HG03095 (cell line): ENCODE measurements around the gene CD81.
"Not testable (repeated sequence)": the region's sequence is repeated elsewhere in the genome, so short reads cannot be mapped to it uniquely, and the experiment has no call there.

Experiments
- ATAC-seq: cut with Tn5 transposase; IDR thresholded peaks from one replicate; pipeline ENCODE4 v1.9.1; 2021; ENCODE audit warnings: moderate library complexity; ENCODE audit not compliant: unreplicated experiment

The CD81 gene, protein sequence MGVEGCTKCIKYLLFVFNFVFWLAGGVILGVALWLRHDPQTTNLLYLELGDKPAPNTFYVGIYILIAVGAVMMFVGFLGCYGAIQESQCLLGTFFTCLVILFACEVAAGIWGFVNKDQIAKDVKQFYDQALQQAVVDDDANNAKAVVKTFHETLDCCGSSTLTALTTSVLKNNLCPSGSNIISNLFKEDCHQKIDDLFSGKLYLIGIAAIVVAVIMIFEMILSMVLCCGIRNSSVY

DNA sequence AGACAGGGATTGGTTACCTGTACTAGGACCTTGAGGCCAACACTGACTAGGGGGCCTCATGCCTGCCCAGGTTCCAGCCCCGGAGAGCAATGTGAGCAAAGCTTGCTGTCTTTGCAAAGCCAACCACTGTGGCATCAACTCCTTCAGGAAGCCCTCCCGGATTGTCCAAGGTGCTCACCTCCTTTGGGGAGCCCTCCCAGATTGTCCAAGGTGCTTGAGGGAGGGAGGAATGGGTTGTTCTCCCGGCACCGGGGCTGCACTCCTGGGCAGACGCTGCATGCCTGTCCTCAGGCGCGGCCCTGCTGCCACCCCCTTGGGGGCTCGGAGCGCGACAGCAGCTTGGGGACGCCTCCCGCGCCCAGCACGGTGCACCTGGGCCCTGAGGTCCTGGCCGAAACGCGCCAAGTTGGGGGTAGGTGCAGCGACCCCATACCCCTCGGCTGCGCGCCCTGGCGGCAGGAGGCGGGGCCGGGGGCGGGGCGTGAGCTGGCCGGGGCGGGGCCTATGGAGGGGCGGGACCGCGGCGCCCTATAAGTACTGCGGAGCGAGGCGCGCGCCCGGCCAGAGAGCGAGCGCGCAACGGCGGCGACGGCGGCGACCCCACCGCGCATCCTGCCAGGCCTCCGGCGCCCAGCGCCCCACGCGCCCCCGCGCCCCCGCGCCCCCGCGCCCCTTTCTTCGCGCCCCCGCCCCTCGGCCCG lies at the start of gene CD81:
CD81 (plus strand) TSS at position 560 of the 701 bp plus-strand sequence. CDS start 240 bp downstream, outside the sequence.
- no peak for ATAC-seq

DNA sequence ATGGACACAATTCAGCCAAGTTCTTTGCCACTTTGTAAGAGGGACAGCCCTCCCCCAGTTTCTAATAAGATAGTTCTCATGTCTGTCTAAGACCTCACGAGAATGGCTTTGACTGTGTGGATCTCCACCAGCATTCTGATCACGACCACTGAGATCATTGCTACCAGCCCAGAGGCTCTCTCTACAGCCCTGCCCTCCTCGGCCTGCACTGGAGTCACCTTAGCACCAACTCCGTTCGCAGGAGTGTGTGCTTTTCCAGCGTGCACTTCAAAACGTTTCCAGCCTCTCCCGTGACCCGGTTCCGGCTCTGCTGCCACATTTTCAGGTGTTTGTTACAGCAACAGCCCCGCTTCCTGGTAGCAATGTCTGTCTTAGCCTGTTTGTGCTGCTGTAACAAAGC lies 49.1 kb upstream of the CD81 start:
- ATAC-seq, result no peak

DNA sequence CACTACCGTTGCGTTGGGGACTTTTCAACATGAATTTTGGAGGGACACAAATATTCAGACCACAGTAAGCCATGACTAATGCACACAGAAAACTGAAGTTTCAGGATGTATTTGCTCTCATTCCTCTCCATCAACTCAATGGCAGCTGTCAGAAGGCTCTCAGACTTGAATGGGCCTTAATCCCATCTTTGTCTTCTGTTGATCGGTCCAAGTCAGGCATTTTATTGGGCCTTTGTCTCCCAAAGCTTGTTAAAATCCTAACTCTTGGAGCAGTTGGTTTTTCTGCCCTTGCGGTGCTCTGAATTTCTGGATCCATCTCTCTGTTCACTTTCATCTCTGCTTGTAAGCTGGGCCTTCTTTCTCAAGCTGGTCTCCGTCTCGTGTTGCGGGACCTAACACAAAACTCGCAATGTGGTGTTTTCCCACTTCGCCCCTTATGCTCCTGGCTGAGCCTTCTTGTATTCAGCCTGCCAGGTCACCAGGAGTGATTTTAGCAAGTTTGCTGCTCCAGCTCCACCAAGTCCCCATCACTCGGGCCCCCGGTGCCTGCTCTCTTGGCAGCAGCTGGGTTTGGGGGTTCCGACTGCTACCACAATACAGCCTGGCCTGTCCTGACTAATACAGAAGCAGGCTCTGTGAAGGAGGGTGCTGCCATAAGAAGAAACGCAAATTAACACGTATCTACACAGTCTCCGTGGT lies 48.3 kb upstream of the CD81 start:
- no peak for ATAC-seq

DNA sequence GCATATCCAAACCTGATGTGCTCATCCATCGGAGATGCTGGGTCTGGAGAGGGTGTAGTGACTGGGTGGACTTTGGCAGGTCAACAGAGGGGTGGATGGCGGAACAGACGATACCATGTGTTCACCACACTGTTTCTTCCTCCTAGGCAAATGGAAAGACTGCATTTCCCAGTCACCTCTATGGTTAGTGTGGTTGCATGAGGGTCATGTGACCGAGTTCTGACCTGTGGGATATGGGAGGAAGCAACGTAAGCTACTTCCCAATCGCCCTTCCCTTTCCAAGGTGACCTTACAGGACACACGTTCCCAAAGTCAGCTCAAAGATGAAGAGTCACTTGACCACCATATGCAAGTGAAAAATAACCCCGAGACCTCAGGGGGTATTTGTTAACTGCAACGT lies 47.6 kb upstream of the CD81 start:
- ATAC-seq, result no peak

DNA sequence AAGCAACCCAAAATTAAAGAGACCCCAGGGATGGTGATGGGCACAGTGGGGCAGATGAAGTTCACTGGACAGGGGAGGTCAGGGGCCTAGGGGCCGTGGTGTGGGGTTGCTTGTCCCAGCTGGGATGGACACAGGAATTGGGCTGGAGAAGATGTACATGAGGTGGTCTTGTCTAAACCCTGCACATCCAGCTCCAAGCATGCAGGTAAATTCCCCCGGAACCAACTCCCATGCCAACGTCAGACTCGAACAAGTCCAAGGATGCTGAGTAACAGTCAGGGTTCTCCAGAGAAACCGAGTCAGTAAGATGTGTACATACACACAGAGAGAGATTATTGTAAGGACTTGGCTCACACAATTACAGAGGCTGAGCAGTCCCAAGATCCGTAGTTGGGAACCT lies 46.4 kb upstream of the CD81 start:
- ATAC-seq, result no peak

DNA sequence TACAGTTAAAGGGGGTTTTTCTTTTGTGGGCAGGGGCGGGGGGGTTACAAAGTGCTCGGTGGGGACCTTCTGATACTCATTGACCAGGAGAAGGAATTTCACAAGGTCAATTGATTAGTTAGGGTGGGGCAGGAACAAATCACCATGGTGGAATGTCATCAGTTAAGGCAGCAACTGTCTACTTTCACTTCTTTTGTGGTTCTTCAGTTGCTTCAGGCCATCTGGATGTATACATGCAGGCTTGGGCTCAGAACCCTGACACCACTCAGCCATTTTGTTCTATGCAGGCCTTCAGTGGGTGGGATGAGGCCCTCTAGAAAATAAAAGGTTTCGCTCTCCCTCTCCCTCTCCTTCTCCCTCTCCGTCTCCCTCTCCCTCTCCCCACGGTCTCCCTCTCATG lies 45.7 kb upstream of the CD81 start:
- ATAC-seq, result no peak

DNA sequence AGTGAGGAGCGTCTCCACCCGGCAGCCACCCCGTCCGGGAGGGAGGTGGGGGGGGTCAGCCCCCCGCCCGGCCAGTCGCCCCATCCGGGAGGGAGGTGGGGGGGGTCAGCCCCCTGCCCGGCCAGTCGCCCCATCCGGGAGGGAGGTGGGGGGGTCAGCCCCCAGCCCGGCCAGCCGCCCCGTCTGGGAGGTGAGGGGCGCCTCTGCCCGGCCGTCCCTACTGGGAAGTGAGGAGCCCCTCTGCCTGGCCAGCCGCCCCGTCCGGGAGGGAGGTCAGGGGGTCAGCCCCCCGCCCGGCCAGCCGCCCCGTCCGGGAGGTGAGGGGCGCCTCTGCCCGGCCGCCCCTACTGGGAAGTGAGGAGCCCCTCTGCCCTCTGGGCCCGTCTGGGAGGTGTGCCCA lies 44.5 kb upstream of the CD81 start:
- ATAC-seq, result not testable (repeated sequence)

DNA sequence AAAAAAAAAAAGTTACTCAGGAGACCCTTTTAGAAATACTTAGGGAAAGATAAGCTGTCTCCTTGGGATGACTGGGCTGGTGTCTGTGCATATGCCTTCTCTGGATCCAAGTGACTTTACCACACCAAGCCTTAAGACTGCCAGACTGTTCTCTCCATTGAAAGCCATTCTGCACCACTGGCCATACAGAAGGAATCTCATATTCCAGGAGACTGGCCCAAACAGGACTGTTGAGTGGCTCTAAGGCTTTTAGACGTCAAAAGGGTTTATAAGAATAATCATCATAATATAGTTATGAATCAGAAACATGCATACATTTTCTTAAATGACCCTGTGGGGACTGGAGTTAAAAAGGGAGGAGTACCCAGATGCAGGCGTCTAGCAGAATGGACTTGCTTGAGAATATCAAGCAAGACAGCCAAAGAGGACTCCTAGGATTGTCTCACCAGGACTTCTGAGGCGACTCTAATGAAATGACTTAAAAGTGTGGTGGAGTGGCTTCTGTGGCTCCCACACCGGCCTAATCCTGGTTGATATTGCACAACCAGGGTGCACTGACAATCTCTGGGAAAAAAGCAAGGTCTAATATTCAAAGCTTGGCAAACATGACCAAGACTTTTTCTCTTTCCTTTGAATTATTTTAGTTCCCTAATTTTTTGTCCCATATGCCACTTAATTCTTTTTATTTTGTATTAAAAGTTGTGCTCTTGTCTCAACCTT lies 43.5 kb upstream of the CD81 start:
- ATAC-seq, result not testable (repeated sequence)

DNA sequence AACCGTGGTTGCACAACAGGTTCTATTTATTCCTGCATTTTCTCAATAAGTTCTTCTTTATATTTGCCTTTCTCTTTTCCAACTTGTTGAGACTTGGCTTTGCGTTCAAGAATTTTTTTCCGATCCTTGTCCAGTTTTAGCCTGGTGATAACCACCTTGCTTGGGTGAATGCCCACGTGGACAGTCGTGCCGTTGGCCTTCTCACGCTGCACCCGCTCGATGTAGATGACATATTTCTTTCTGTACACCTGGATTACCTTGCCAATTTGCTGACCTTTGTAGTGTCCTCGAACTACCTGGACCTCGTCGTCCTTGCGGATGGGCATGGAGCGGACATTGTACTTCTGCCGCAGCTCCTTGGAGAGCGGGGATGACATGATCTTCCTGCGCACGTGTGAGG lies 41.8 kb upstream of the CD81 start:
- ATAC-seq, result not testable (repeated sequence)

DNA sequence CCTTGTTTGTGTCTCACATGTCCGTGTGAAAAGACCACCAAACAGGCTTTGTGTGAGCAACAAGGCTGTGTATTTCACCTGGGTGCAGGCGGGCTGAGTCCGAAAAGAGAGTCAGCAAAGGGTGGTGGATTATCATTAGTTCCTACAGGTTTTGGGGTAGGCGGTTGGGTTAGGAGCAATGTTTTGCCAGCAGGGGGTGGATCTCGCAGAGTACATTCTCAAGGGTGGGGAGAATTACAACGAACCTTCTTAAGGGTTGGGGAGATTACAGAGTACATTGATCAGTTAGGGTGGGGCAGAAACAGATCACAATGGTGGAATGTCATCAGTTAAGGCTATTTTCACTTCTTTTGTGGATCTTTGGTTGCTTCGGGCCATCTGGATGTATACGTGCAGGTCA lies 38.4 kb upstream of the CD81 start:
- not testable (repeated sequence) for ATAC-seq

DNA sequence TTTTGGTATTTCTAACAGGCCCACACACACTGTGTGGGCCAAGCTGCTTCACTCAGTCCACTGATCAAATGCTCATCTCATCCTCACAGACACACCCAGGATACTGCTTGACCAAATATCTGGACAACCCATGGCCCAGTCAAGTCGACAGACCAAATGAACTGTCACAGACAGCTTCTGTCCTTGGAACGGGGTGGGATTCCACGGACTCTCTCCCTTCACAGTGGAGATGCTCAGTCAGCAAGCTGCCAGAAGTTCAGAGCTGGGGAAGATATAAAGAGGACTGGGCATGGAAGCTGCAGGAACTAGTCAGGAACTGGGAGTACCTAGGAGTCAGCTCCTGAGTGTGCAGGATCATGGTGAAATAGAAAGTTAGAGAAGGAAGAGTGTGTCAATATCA lies 34.6 kb upstream of the CD81 start:
- no peak for ATAC-seq

DNA sequence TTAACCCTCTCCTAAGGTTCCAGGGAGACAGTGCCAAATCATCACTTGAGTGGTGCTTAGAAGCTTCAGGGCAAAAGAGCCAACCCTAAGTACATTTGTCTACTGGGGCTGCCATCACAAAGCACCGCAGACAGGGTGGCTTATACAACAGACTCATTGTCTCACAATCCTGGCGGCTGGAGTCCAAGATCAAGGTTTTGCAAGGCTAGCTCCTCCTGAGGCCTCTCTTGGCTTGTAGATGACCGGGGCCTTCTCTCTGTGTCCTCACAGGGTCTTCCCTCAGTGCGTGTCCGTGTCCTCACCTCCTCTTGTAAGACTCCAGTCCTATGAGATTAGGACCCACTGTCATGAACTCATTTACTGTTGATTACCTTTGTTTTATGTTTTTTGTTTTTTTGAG lies 34.1 kb upstream of the CD81 start:
- no peak for ATAC-seq

DNA sequence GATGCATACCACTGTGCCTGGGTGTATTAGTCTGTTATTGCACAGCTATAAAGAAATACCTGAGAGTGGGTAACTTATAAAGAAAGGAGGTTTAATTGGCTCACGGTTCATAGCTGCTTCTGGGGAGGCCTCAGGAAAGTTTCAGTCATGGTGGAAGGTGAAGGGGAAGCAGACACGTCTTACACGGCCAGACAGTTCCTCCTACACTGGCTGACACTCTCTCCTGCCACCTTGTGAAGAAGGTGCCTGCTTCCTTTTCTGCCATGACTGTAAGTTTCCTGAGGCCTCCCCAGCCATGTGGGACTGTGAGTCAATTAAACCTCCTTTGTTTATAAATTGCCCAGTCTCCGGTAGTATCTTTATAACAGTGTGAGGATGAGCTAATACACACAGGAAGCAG lies 33.6 kb upstream of the CD81 start:
- ATAC-seq, result no peak

DNA sequence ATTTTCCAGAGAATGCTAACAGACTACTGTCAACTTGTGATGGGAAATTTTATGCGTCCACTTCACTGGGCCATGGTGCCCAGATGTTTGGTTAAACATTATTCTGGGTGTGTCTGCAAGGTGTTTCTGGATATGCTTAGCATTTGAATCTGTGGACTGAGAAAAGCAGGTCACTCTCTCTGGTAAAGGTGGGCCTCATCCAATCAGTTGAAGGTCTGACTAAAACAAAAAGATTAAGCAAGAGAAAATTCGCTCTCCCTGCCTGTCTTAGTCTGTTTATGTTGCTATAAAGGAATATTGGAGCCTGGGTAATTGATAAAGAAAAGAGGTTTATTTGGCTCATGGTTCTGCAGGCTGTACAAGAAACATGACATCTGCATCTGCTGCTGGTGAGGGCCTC lies 32.1 kb upstream of the CD81 start:
- no peak for ATAC-seq

DNA sequence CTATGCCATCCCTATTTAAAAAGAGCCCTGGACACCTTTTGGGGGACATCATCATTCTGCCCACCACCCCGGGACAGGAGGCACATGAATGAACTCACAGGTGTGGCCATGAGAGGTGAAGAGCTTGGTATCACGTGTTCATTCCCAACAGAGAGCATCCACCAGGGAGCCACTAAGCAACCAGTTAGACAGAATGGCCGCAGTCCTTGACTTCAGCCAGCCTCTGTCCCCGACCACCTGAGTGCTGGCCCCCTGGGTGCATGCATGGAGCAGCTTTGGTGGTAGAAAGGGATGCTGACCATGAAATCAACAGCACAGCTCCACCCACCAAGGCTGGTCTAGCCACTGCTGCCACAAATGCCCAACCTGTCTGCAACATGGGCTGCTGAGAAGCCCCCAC lies 31.1 kb upstream of the CD81 start:
- ATAC-seq, result no peak

DNA sequence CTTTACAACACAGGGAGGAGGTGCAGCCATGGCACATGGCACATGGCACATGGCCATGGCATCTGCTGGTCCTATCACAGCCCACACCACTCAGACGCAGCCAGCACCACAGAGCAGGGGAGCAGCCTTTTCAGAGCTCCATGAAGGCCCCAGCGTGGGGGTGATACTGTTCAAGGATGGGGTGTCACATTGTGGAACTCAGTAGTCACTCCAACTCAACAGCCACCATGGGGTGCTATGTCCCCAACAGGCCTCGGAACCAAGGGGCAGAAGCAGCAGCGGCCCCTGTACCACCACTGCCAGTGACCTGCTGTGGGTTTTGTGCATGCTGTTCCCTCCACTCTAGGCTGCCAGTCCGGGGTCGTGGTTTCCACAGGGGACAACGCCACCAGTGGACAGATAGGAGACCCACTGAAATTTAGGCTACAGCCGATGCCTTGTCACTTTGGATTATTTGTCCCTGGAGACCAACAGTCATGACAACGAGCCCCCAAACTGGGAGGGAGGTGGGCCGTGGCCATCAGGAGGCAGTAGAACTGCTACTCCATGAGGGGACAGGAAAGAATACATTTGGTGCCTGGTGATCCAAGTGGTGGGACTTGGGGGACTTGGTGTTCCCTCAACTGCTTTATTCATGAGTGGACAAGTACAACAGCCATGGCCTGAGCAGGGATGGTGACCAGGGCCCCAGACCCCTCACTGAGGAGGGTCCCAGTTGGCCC lies 30.4 kb upstream of the CD81 start:
- no peak for ATAC-seq

DNA sequence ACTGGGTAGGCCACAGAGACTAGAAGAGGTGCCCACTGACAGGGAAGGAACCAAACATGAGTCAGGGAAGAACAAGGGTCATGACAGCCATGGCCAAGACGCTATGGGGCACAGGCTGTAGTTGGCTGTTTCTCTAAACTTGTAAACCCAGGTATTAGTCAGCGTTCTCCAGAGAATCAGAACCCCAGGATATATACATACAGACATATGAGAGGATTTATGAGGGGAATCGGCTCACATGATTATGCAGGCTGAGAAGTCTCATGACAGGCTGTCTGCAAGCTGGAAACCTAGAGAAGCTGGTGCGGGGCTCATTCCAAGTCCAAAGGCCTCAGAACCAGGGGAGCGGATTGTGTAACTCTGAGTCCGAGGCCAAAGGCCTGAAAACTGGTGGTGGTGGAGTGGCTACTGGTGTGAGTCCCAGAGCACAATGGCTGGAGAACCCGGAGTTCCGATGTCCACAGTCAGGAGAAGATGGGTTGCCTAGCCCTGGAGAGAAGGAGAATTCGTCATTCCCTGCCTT lies 29.7 kb upstream of the CD81 start:
- ATAC-seq, result no peak

DNA sequence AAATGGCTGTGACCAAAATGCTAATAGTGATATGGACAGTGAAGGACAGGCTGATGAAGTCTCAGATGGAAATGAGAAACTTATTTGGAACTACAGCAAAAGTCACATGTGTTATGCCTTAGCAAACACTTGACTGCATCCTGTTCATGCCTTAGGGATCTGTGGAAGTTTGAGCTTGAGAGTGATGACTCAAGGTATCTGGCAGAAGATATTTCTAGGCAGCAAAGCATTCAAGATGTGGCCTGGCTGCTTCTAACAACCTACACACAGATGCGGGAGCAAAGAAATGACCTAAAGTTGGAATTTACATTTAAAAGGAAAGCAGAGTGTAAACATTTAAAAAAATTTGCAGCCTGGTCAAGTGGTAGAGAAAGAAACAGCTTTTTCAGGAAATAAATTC lies 28.1 kb upstream of the CD81 start:
- ATAC-seq, result no peak

DNA sequence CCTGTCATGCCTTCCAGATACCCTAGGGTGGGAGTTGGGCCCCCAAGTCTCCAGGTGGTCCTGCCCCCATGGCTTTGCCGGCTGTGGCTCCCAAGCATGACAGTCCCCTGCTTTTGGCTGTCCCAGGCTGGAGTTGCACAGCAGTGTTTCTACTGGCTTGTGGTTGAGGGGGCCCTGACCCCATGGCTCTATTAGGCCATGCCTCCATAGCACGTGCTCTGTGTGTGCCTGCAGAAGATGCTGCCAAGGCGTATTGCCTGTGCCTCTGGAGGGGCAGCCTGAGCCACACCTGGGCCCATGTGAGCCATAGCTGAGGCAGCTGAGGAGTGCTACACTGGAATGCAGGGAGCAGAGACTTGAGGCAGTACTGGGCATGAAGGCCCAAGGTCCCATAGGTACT lies 25.4 kb upstream of the CD81 start:
- no peak for ATAC-seq

DNA sequence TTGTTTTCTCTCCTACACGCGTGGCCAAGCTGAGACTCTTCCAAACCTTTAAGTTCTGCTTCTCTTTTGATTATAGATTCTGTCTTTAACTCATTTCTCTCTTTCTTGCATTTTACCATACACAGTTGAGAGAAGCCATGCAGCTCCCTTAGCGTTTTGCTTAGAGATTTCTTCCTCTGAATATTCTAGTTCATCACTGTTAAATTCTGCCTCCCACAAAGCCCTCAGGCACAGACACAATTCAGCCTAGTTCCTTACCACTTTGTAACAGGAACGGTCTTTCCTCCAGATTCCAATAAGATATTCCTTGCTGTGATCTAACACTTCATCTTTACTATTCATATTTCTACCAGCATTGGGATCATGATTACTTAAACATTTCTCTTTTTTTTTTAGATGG lies 24.7 kb upstream of the CD81 start:
- ATAC-seq, result no peak
